ENCODE data around the gene P2RX7.
"Not testable (repeated sequence)": the region's sequence is repeated elsewhere in the genome, so short reads cannot be mapped to it uniquely, and the experiment has no call there.

DNA sequence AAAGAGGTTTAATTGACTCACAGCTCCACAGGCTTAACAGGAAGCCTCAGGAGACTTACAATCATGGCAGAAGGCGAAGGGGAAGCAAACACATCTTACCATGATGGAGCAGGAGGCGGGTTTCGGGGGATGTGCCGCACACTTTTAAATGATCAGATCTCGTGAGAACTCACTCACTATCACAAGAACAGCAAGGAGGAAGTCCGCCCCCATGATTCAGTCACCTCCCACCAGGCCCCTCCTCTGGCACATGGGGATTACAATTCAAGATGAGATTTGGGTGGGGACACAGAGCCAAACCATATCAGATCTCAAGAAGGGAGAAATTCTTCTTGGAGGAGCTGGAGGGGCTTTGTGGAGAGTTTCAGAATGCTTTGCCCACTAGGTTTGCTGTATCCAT lies 32.2 kb downstream of the P2RX7 start:
- TF ChIP-seq, protein P1, sequence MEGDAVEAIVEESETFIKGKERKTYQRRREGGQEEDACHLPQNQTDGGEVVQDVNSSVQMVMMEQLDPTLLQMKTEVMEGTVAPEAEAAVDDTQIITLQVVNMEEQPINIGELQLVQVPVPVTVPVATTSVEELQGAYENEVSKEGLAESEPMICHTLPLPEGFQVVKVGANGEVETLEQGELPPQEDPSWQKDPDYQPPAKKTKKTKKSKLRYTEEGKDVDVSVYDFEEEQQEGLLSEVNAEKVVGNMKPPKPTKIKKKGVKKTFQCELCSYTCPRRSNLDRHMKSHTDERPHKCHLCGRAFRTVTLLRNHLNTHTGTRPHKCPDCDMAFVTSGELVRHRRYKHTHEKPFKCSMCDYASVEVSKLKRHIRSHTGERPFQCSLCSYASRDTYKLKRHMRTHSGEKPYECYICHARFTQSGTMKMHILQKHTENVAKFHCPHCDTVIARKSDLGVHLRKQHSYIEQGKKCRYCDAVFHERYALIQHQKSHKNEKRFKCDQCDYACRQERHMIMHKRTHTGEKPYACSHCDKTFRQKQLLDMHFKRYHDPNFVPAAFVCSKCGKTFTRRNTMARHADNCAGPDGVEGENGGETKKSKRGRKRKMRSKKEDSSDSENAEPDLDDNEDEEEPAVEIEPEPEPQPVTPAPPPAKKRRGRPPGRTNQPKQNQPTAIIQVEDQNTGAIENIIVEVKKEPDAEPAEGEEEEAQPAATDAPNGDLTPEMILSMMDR (conservative IDR thresholded peaks at IDR 0.05 in 1 of 2, IDR thresholded peaks at IDR 0.05 in 1 of 2; ENCODE audit: low read depth in 1 of 2, low read length in 2 of 2) = not testable (repeated sequence)
- TF ChIP-seq EZH2 (IDR thresholded peaks at IDR 0.05; ENCODE audit: low read length, missing control alignments) = not testable (repeated sequence)
